Measurements from ENCODE around the gene C6orf62. TPM values are rescaled to one million over a fixed set of nuclear protein-coding genes. Genes with fewer than 3 reads are reported as not detected.

The C6orf62 gene
- polyA plus RNA-seq, 3 donors = 45.5 to 78.8 (median 55.4) TPM

- H2AFZ ChIP-seq (ENCODE audit: insufficient read depth, low read depth, low read length, poor library complexity, severe bottlenecking) = no peak overlapping the region
- Mint-ChIP-seq H3K27me3 (ENCODE audit: low read depth in 3 of 3) (no peaks in the 10 kb centered on the region), H3K4me1 (peaks cover 23% of the 10 kb centered on the region), H3K27ac (peak overlapping the region; percentile 76 to 91 (median 88)), H3K36me3 (peaks cover 58 to 73% of the 10 kb centered on the region in 2 donors), H3K9me3 (no peaks in the 10 kb centered on the region), H3K4me3 (no peak overlapping the region)
- no peak overlapping the region for H3K4me3 ChIP-seq (replicated peaks in 1 of 3; ENCODE audit: low read depth in 2 of 3, low read length in 3 of 3)
- H3K4me2 ChIP-seq (replicated peaks; ENCODE audit: extremely low read depth, low read length, poor library complexity, severe bottlenecking) = no peak overlapping the region
- H4K20me1 ChIP-seq (ENCODE audit: insufficient read depth, low read length) = peaks cover 9% of the 10 kb centered on the region
- peak; percentile 72 to 85 (median 83) for DNase-seq
- H3K4me1 ChIP-seq (ENCODE audit: control insufficient read depth in 1 of 2, insufficient read depth in 2 of 2, low read length in 2 of 2) = peaks cover 18 to 24% of the 10 kb centered on the region in 2 donors
- H3K27ac ChIP-seq (ENCODE audit: low read depth in 1 of 2, low read length in 2 of 2) = peak overlapping the region; percentile 13 to 81
- no peaks in the 10 kb centered on the region for H3K9me3 ChIP-seq (replicated peaks in 1 of 2; ENCODE audit: control insufficient read depth in 1 of 2, insufficient read depth in 1 of 2, low read length in 2 of 2)
- intact Hi-C loops (cut with micrococcal nuclease) = no loop called here
- 37% methylated on average over 5 of the region's 9 CpGs for WGBS (ENCODE audit: insufficient coverage)
- peaks cover 36% of the 10 kb centered on the region for H3K79me2 ChIP-seq (ENCODE audit: insufficient read depth, low read length)
- peak overlapping the region; percentile 6 for H3K9ac ChIP-seq (ENCODE audit: insufficient read depth, low read length, poor library complexity, severe bottlenecking)
- no peak for TF ChIP-seq CTCF (IDR thresholded peaks at IDR 0.05)
- H3K36me3 ChIP-seq (replicated peaks in 1 of 2; ENCODE audit: control insufficient read depth in 1 of 2, insufficient read depth in 2 of 2, low read length in 2 of 2) = peaks cover 40 to 71% of the 10 kb centered on the region in 2 donors
- no peaks in the 10 kb centered on the region for H3K27me3 ChIP-seq (ENCODE audit: control insufficient read depth in 2 of 2, insufficient read depth in 2 of 2, low read length in 2 of 2)
These were observed 60.1 kb downstream of the C6orf62 start for GRCh38 chr6:24658573-24659560.

GRCh38 chr6:24655215-24655614 is 63.7 kb downstream of the C6orf62 start:
- intact Hi-C loops (cut with micrococcal nuclease) = no loop called here
- peak overlapping the region in 1 of 2 donors; percentile 44 for H3K27ac ChIP-seq (ENCODE audit: low read depth in 1 of 2, low read length in 2 of 2)
- no peak overlapping the region for H3K4me2 ChIP-seq (replicated peaks; ENCODE audit: extremely low read depth, low read length, poor library complexity, severe bottlenecking)
- H2AFZ ChIP-seq (ENCODE audit: insufficient read depth, low read depth, low read length, poor library complexity, severe bottlenecking) = no peak overlapping the region
- peaks cover 18 to 23% of the 10 kb centered on the region in 2 donors for H3K4me1 ChIP-seq (ENCODE audit: control insufficient read depth in 1 of 2, insufficient read depth in 2 of 2, low read length in 2 of 2)
- peaks cover 22% of the 10 kb centered on the region for H3K79me2 ChIP-seq (ENCODE audit: insufficient read depth, low read length)
- WGBS (ENCODE audit: insufficient coverage) = 0% methylated on average over 1 of the region's 1 CpG
- no peaks in the 10 kb centered on the region for H3K9me3 ChIP-seq (replicated peaks in 1 of 2; ENCODE audit: control insufficient read depth in 1 of 2, insufficient read depth in 1 of 2, low read length in 2 of 2)
- no peaks in the 10 kb centered on the region for H3K9me3 Mint-ChIP-seq
- no peaks in the 10 kb centered on the region for H3K27me3 ChIP-seq (ENCODE audit: control insufficient read depth in 2 of 2, insufficient read depth in 2 of 2, low read length in 2 of 2)
- no peaks in the 10 kb centered on the region for H3K27me3 Mint-ChIP-seq (ENCODE audit: low read depth in 3 of 3)
- H4K20me1 ChIP-seq (ENCODE audit: insufficient read depth, low read length) = peaks cover 7% of the 10 kb centered on the region
- peaks cover 59 to 78% of the 10 kb centered on the region in 2 donors for H3K36me3 Mint-ChIP-seq
- DNase-seq = no peak
- H3K27ac Mint-ChIP-seq = peak overlapping the region in 3 of 7 donors; percentile 13 to 28 (median 28)
- H3K4me1 Mint-ChIP-seq = peaks cover 21% of the 10 kb centered on the region
- no peak overlapping the region for H3K4me3 Mint-ChIP-seq
- peaks cover 57 to 78% of the 10 kb centered on the region in 2 donors for H3K36me3 ChIP-seq (replicated peaks in 1 of 2; ENCODE audit: control insufficient read depth in 1 of 2, insufficient read depth in 2 of 2, low read length in 2 of 2)
- no peak overlapping the region for H3K9ac ChIP-seq (ENCODE audit: insufficient read depth, low read length, poor library complexity, severe bottlenecking)
- H3K4me3 ChIP-seq (replicated peaks in 1 of 3; ENCODE audit: low read depth in 2 of 3, low read length in 3 of 3) = no peak overlapping the region
- no peak for TF ChIP-seq CTCF (IDR thresholded peaks at IDR 0.05)

Other genes with a start within 250 kb of the C6orf62 start
- not detected for gene GPLD1, start 229.6 kb downstream of the C6orf62 start, polyA plus RNA-seq
- under 1 TPM; 0.04 to 0.33 (median 0.17) TPM for gene ALDH5A1, start 224.2 kb downstream of the C6orf62 start, polyA plus RNA-seq
- under 1 TPM in 1 of 3 donors, not detected in 2; 0.01 TPM for gene KIAA0319, start 73.0 kb downstream of the C6orf62 start, polyA plus RNA-seq
- 10 to 100 TPM; 21.0 to 24.2 (median 21.8) TPM for gene TDP2, start 52.3 kb downstream of the C6orf62 start, polyA plus RNA-seq
- 10 to 100 TPM in 2 of 3 donors, 1 to 10 TPM in 1; 1.7 to 20.1 (median 14.5) TPM for gene ACOT13, start 52.1 kb downstream of the C6orf62 start, polyA plus RNA-seq
- gene GMNN, start 55.8 kb upstream of the C6orf62 start, polyA plus RNA-seq = 1 to 10 TPM; 2.6 to 5.2 (median 2.9) TPM
- under 1 TPM in 2 of 3 donors, not detected in 1; 0.34 to 0.71 TPM for gene ARMH2, start 79.8 kb upstream of the C6orf62 start, polyA plus RNA-seq
- 100 to 1,000 TPM; 154 to 181 (median 179) TPM for gene RIPOR2, start 216.8 kb upstream of the C6orf62 start, polyA plus RNA-seq